ENCODE data around the gene IGFLR1. TPM values are rescaled to one million over a fixed set of nuclear protein-coding genes. Genes with fewer than 3 reads are reported as not detected.

IGFLR1 gene, protein sequence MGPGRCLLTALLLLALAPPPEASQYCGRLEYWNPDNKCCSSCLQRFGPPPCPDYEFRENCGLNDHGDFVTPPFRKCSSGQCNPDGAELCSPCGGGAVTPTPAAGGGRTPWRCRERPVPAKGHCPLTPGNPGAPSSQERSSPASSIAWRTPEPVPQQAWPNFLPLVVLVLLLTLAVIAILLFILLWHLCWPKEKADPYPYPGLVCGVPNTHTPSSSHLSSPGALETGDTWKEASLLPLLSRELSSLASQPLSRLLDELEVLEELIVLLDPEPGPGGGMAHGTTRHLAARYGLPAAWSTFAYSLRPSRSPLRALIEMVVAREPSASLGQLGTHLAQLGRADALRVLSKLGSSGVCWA
- total RNA-seq: 2.6 TPM

GRCh38 chr19:35742121-35742724 lies at the start of gene IGFLR1:
TSS of gene IGFLR1 (minus strand) at chr19:35742452. CDS start at chr19:35741180, 1,272 bp downstream.

GRCh38 chr19:35775298-35776101 lies 33.2 kb upstream of the IGFLR1 start, which contains the start of gene ARHGAP33:
TSS of gene ARHGAP33 (plus strand) at chr19:35775564. CDS start at chr19:35775659, 95 bp downstream.

DNA sequence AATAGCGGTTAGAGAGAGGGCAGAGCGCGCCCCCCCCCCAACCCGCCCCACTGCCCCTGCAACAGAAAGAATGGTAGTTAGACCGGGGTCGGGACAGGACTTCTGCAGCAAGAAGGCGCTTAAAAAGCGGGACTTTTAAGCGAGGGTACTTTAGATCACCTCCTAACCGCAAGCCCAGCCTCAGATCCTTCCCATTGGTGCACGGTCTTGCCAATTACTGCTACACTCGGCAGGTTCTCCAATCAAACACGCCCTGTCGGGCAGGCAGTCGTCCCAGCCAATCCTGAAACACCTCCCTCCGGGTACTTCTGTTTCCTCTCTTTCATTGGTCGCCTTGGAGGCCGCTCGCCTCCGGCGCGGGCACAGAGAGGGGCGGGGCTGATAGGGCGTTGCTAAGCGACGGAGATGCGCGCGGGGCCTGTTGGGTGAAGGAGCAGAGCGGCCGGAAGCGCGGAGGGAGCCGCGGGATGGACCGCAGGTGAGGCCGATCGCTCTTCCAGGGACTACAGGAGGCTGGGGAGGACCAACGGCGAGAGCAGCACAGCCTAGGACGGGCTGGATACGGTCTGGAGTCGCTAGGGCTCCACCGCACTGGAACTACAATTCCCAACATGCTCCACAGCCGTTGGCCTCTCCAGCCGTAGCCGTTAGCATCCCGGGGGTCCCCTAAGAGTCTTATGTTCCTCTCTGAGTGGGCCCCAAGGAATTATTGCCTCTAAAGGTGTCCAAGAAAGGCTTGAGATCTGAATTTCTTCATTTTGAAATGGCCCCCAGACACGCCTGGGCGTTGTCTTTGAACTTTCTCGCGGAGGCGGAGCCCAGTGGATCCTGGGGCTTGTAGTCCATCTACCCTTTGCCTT lies 15.7 kb upstream of the IGFLR1 start, which contains the start of gene PROSER3:
Gene PROSER3, plus strand, starts transcription at position 428 of the 860 bp plus-strand sequence. Its CDS starts 40 bp downstream, at position 468.

DNA sequence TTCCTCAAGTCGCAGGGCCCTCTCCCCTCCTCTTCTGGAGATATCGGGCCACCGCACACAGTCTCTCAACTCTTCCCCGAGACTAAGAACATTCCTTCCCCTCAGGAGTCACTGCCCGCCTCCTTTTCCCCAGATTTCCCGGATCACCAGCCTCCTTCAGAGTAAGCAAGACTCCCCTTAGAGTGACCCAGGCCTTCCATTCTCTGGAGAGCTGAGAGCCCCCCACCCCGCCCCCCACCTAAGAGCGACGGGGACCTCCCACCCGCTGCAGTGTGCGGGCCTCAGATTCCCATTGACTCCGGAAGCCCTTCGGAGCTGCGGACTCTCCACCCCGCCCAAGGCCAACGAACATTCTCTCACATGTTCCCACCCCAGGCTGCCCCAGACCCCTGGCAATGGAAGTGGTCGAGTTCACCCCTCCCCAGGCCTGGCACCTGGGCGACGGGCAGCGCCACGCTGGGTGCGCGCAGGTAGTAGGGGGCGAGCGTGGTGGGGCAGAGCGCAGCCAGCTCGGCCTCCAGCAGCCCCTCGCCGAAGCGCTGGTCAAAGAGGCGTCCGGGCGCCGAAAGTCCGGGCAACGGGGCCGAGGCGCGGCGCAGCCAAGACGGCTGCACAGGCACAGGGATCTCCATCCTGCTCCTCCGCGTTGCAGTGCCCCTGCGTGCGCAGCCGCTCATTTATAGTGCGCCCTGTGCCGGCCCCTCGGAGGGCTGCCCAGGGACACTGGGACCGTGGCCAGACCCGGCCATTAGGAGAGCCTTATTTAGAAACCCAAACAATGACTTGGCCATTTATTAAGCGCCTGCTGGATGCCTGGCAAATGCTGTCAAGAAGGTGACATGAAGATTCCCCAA lies 14.4 kb upstream of the IGFLR1 start, which contains the start of gene HSPB6:
Gene HSPB6, minus strand, starts transcription at position 653 of the 854 bp plus-strand sequence. Its CDS starts 21 bp downstream, at position 632.

GRCh38 chr19:35748106-35749020 lies 6.1 kb upstream of the IGFLR1 start, which contains the start of gene LIN37:
TSS of gene LIN37 (plus strand) at chr19:35748576. CDS start at chr19:35748725, 149 bp downstream.

DNA sequence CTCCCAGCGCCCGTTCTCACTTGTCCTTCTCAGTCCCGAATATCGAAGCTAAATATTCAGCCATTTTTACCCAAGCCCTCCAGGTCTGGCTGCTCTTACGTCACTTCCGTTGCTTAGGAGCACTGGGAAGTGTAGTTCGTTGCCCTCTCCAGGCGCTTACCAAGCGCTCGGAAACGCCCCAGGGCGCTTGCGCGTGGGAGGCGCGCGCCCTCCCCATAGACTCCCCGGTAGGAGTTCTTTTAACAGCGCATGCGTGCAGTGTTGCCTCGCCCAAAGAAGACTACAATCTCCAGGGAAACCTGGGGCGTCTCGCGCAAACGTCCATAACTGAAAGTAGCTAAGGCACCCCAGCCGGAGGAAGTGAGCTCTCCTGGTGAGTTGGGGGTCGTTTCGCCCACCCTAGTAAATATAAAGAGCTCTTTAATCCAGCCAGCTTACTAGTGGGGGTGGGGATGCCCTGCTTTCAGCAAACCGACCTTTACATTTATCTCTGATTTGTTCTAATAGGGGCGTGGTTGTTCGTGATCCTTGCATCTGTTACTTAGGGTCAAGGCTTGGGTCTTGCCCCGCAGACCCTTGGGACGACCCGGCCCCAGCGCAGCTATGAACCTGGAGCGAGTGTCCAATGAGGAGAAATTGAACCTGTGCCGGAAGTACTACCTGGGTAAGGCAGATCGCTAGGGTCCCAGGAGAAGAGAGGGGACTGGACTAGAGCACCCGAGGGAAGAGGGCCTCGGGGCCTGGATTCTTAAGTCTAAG lies 3.3 kb upstream of the IGFLR1 start, which contains the start of the genes PSENEN and U2AF1L4:
Gene PSENEN, plus strand, starts transcription at position 324 of the 759 bp plus-strand sequence. Its CDS starts 280 bp downstream, at position 604.
Gene U2AF1L4, minus strand, starts transcription at position 91 of the 759 bp plus-strand sequence. Its CDS starts 27 bp downstream, at position 64.

DNA sequence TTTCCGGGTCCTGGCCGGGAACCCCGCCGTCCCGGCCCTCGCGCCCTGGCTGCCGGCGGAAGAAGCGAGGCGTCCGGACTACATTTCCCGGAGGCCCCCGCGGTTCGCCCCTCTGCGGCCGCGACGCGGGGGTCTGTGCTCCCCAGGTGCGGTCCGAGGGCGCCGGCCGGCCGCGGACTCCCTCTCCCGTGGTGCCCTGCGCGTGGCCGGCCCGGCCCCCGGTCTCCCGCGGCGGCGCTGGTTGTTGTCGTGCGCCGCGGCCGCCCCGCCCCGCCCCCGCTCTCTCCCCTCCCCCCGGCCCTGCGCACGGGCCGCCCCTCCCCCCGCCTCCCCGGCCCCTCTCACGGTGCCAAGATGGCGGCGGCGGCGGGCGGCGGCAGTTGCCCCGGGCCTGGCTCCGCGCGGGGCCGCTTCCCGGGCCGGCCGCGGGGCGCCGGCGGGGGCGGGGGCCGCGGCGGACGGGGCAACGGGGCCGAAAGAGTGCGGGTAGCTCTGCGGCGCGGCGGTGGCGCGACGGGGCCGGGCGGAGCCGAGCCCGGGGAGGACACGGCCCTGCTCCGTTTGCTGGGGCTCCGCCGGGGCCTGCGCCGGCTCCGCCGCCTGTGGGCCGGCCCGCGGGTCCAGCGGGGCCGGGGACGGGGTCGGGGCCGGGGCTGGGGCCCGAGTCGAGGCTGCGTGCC lies 24.4 kb downstream of the IGFLR1 start, which contains the start of gene KMT2B:
Gene KMT2B, plus strand, starts transcription at position 339 of the 680 bp plus-strand sequence. Its CDS starts 16 bp downstream, at position 355.

DNA sequence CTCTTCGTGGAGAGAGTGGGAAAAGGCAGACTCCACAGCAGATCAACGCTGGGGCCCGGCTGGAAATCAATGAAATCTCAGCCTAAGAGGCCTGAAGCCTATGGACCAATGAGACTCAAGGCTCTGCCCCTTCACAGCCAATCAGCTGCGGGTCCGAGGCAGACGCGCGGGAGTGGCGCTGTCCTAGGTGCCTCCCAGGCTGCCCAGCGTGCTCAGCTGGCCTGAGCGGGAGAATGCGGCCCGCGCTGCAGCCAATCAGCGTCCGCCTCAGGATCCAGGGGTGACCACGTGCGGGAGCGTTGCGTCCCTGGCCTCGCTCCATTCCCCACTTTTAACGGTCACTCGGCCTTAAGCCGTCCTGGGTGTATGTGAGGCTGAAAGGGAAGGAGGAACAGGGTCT lies 38.0 kb downstream of the IGFLR1 start, which contains the start of gene ZBTB32:
Gene ZBTB32, plus strand, starts transcription at position 341 of the 400 bp plus-strand sequence. CDS start 10,069 bp downstream, outside the sequence.

Other genes with a start within 250 kb of the IGFLR1 start
- 31.8 TPM for gene DMKN, start 228.8 kb downstream of the IGFLR1 start, total RNA-seq
- 0.93 TPM for gene SBSN, start 214.1 kb downstream of the IGFLR1 start, total RNA-seq
- gene GAPDHS, start 209.0 kb downstream of the IGFLR1 start, total RNA-seq: 0.38 TPM
- gene TMEM147, start 196.8 kb downstream of the IGFLR1 start, total RNA-seq: 49.3 TPM
- not detected for gene ATP4A, start 178.8 kb downstream of the IGFLR1 start, total RNA-seq
- not detected for gene PMIS2, start 156.3 kb downstream of the IGFLR1 start, total RNA-seq
- gene HAUS5, start 129.7 kb downstream of the IGFLR1 start, total RNA-seq: 13.6 TPM
- 42.9 TPM for gene RBM42, start 113.4 kb downstream of the IGFLR1 start, total RNA-seq
- not detected for gene ETV2, start 100.7 kb downstream of the IGFLR1 start, total RNA-seq
- 239 TPM for gene COX6B1, start 94.1 kb downstream of the IGFLR1 start, total RNA-seq
- gene UPK1A, start 75.9 kb downstream of the IGFLR1 start, total RNA-seq: not detected
- gene ZBTB32, start 37.9 kb downstream of the IGFLR1 start, total RNA-seq: not detected
- gene KMT2B, start 24.4 kb downstream of the IGFLR1 start, total RNA-seq: 26.9 TPM
- 13.8 TPM for gene U2AF1L4, start 3.0 kb upstream of the IGFLR1 start, total RNA-seq
- 12.8 TPM for gene PSENEN, start 3.2 kb upstream of the IGFLR1 start, total RNA-seq
- 11.6 TPM for gene LIN37, start 6.1 kb upstream of the IGFLR1 start, total RNA-seq
- 14.9 TPM for gene HSPB6, start 14.6 kb upstream of the IGFLR1 start, total RNA-seq
- 7.8 TPM for gene PROSER3, start 15.7 kb upstream of the IGFLR1 start, total RNA-seq
- gene ARHGAP33, start 33.1 kb upstream of the IGFLR1 start, total RNA-seq: 89.9 TPM
- 0.27 TPM for gene PRODH2, start 70.4 kb upstream of the IGFLR1 start, total RNA-seq
- 2.7 TPM for gene NPHS1, start 110.1 kb upstream of the IGFLR1 start, total RNA-seq
- gene KIRREL2, start 114.5 kb upstream of the IGFLR1 start, total RNA-seq: 11.2 TPM
- gene APLP1, start 126.1 kb upstream of the IGFLR1 start, total RNA-seq: 106 TPM
- 6.8 TPM for gene NFKBID, start 158.1 kb upstream of the IGFLR1 start, total RNA-seq
- gene HCST, start 160.1 kb upstream of the IGFLR1 start, total RNA-seq: not detected
- gene TYROBP, start 165.8 kb upstream of the IGFLR1 start, total RNA-seq: 10.4 TPM
- 5.4 TPM for gene LRFN3, start 193.9 kb upstream of the IGFLR1 start, total RNA-seq